GM23248 (cell line): ENCODE data around the gene CARMIL1. TPM values are rescaled to one million over a fixed set of nuclear protein-coding genes. Genes with fewer than 3 reads are reported as not detected.

Source experiments
- DNase-seq: peaks from one replicate; pipeline ENCODE4 v3.0.0-alpha.2; 2015
- H2AFZ ChIP-seq: fragments of 200-600 bp; sonication (generic); 2 replicates; pipeline ENCODE4 v1.6.1; 2016; ENCODE audit warnings: antibody characterized with exemption
- H3F3A ChIP-seq: fragments of 200-600 bp; sonication (generic); 2 replicates; pipeline ENCODE4 v1.6.1; 2016; ENCODE audit warnings: mild to moderate bottlenecking, antibody characterized with exemption, mixed run types; ENCODE audit not compliant: insufficient read depth
- H3K27ac ChIP-seq: fragments of 200-600 bp; sonication (generic); 2 replicates; pipeline ENCODE4 v1.5.1; 2016; ENCODE audit warnings: mild to moderate bottlenecking
- H3K27me3 ChIP-seq: fragments of 200-600 bp; sonication (generic); replicated peaks from 2 replicates; pipeline ENCODE4 v1.6.1; 2016; ENCODE audit warnings: mild to moderate bottlenecking; ENCODE audit not compliant: insufficient read depth
- H3K36me3 ChIP-seq: fragments of 200-600 bp; sonication (generic); 2 replicates; pipeline ENCODE4 v1.6.1; 2016; ENCODE audit warnings: low read depth, mild to moderate bottlenecking
- H3K4me1 ChIP-seq: fragments of 200-600 bp; sonication (generic); 2 replicates; pipeline ENCODE4 v1.6.1; 2016; ENCODE audit warnings: mild to moderate bottlenecking; ENCODE audit not compliant: insufficient read depth
- H3K4me2 ChIP-seq: fragments of 200-600 bp; sonication (generic); one replicate; pipeline ENCODE4 v1.6.1; 2016; ENCODE audit warnings: mild to moderate bottlenecking; ENCODE audit not compliant: unreplicated experiment
- H3K4me3 ChIP-seq: fragments of 200-600 bp; sonication (generic); 2 replicates; pipeline ENCODE4 v1.5.1; 2016; ENCODE audit warnings: mild to moderate bottlenecking
- H3K79me2 ChIP-seq: fragments of 200-600 bp; sonication (generic); 2 replicates; pipeline ENCODE4 v1.6.1; 2016; ENCODE audit warnings: mild to moderate bottlenecking; ENCODE audit not compliant: insufficient read depth
- H3K9ac ChIP-seq: fragments of 200-600 bp; sonication (generic); 2 replicates; pipeline ENCODE4 v1.6.1; 2016; ENCODE audit warnings: mild to moderate bottlenecking
- H3K9me2 ChIP-seq: fragments of 200-600 bp; sonication (generic); 2 replicates; pipeline ENCODE4 v1.6.1; 2016; ENCODE audit warnings: mixed run types, mild to moderate bottlenecking, moderate library complexity; ENCODE audit not compliant: insufficient read depth
- H3K9me3 ChIP-seq: fragments of 200-600 bp; sonication (generic); one replicate; pipeline ENCODE4 v1.6.1; 2017; ENCODE audit warnings: low read depth
- H4K20me1 ChIP-seq: fragments of 200-600 bp; sonication (generic); 2 replicates; pipeline ENCODE4 v1.6.0; 2016; ENCODE audit not compliant: insufficient read depth
- EZH2 ChIP-seq: fragments of 200-600 bp; sonication (generic); IDR thresholded peaks from 2 replicates; pipeline ENCODE4 v1.6.1; 2018; ENCODE audit warnings: antibody characterized with exemption, mild to moderate bottlenecking; ENCODE audit not compliant: insufficient read depth, poor library complexity, severe bottlenecking
- EZH2phosphoT487 ChIP-seq: fragments of 200-600 bp; sonication (generic); IDR thresholded peaks from 2 replicates; pipeline ENCODE4 v1.6.1; 2018; ENCODE audit warnings: antibody characterized with exemption, moderate library complexity, mild to moderate bottlenecking, low read depth; ENCODE audit not compliant: insufficient read depth
- WGBS, 2 experiments: methylation state at CpG; one replicate each; pipeline ENCODE4 v1.1.6; 2015 to 2017; ENCODE audit warnings: low lambda C conversion rate in 2 of 2, low coverage in 1 of 2; ENCODE audit errors: missing lambda C conversion rate in 2 of 2; 5-methylcytosine and 5-hydroxymethylcytosine counted together
- in situ Hi-C: fragments of 300-500 bp; cut with MboI; formaldehyde crosslinking; loops from 2 replicates; pipeline ENCODE4 v1.15.0; 2020
- polyA plus RNA-seq: library from polyadenylated mRNA; unstranded; fragments of >200 nt; fragmentation: Nextera tagmentation; extraction: Ambion mirVana; gene quantifications from 2 replicates; pipeline ENCODE4 v1.2.1, GENCODE V29; 2016
- total RNA-seq: library from RNA; depleted of rRNA; stranded (reverse); fragments of >200 nt; shearing (Covaris generic); gene quantifications from 2 replicates; pipeline ENCODE4 v1.2.3, GENCODE V29; 2014

CARMIL1 gene
- total and polyA plus RNA-seq, 2 experiments from 2014 or later, result 10.9 to 11.0 TPM

DNA sequence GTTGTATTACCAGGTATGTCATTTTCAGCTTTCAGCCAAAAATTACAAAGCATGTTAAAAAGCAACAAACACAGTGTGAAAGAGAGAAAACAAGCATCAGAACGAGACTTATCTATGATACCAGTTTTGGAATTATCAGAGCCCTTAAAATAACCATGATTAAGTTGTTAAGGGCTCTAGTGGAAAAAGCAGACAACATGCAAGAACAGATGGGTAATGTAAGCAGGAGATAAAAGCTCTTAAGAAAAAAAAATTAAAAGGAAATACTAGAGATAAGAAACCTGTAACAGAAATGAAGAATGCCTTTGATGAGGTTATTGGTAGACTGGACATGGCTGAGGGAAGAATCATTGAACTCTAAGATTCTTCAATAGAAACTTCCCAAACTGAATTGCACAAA is 245.4 kb downstream of the CARMIL1 start:
- in situ Hi-C loops, result no loop called here
- no peaks in the 10 kb centered on the region for H3K9me3 ChIP-seq
- H3K79me2 ChIP-seq, result no peaks in the 10 kb centered on the region
- H3K9me2 ChIP-seq, result no peaks in the 10 kb centered on the region
- no peaks in the 10 kb centered on the region for H3K27me3 ChIP-seq
- no peaks in the 10 kb centered on the region for H3F3A ChIP-seq
- H3K36me3 ChIP-seq, result no peaks in the 10 kb centered on the region
- H3K9ac ChIP-seq, result no peak overlapping the region
- WGBS, 2 experiments, result 57 to 68% methylated on average over 1 of the region's 1 CpG
- H4K20me1 ChIP-seq, result no peaks in the 10 kb centered on the region
- no peak overlapping the region for H3K4me2 ChIP-seq
- no peak for DNase-seq
- H3K4me1 ChIP-seq, result peaks cover 8% of the 10 kb centered on the region
- H3K27ac ChIP-seq, result no peak overlapping the region
- no peak overlapping the region for H3K4me3 ChIP-seq
- no peak overlapping the region for H2AFZ ChIP-seq
- TF ChIP-seq EZH2, result no peak
- TF ChIP-seq EZH2phosphoT487, result no peak

- Histone ChIP-seq H3K79me2 (no peaks in the 10 kb centered on the region), H3K4me3 (no peak overlapping the region), H3K4me2 (no peak overlapping the region), H3K27me3 (no peaks in the 10 kb centered on the region), H2AFZ (no peak overlapping the region), H3K9me3 (no peaks in the 10 kb centered on the region), H3K4me1 (peaks cover 2% of the 10 kb centered on the region), H3K9me2 (no peaks in the 10 kb centered on the region), H3F3A (no peaks in the 10 kb centered on the region), H3K36me3 (no peaks in the 10 kb centered on the region), H3K9ac (no peak overlapping the region), H3K27ac (no peak overlapping the region), H4K20me1 (no peaks in the 10 kb centered on the region)
- in situ Hi-C loops, result no loop called here
- WGBS, 2 experiments, result 80 to 83% methylated on average over 3 of the region's 3 CpGs
- DNase-seq, result no peak
- TF ChIP-seq EZH2 (no peak), EZH2phosphoT487 (no peak)
Observed at GRCh38 chr6:25525078-25525477, 245.9 kb downstream of the CARMIL1 start.

- WGBS, 2 experiments, result 88 to 90% methylated on average over 5 of the region's 5 CpGs
- no peak for DNase-seq
- no peaks in the 10 kb centered on the region for H3K4me1 ChIP-seq
- H3F3A ChIP-seq, result no peaks in the 10 kb centered on the region
- H3K36me3 ChIP-seq, result no peaks in the 10 kb centered on the region
- H3K9ac ChIP-seq, result no peak overlapping the region
- in situ Hi-C loops, result no loop called here
- H3K27me3 ChIP-seq, result no peaks in the 10 kb centered on the region
- no peak overlapping the region for H3K27ac ChIP-seq
- no peaks in the 10 kb centered on the region for H3K9me3 ChIP-seq
- H3K9me2 ChIP-seq, result no peaks in the 10 kb centered on the region; the same call in 1 of the 2 replicates
- no peak overlapping the region for H2AFZ ChIP-seq
- TF ChIP-seq EZH2, result no peak
- no peak for TF ChIP-seq EZH2phosphoT487
- H3K4me3 ChIP-seq, result no peak overlapping the region
- H3K79me2 ChIP-seq, result no peaks in the 10 kb centered on the region
- no peak overlapping the region for H3K4me2 ChIP-seq
- H4K20me1 ChIP-seq, result no peaks in the 10 kb centered on the region
Observed at GRCh38 chr6:25534942-25535631, 255.9 kb downstream of the CARMIL1 start.

DNA sequence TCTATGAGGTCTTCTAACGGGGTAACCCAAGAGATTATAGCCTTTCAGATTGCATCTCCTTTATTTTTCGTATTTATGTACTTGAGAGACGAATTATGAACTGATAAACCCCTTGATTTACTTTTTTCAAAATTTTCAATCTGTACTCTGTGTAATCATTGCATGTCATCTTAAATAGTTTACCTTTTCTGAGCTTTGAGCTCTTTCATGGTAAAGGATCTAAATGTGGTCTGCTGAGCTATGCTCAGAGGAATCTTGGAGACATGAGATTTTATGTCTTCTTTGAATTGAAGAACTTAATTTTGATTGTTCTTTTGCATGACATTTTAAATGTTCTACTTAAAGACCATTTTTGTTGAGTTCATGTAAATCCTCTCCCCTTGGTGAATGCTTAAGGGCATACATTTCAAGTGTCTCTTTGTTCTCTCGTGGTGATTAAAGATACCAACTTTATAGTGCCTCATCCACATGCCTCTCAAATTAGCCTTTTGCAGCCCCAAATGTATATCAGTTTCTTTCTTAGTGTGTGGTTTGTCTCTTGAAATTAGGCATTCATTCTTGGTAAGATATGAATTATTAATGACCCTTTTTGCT is 256.6 kb downstream of the CARMIL1 start:
- Histone ChIP-seq H4K20me1 (no peaks in the 10 kb centered on the region), H3K9me2 (no peaks in the 10 kb centered on the region; the same call in 1 of the 2 replicates), H3K27ac (no peak overlapping the region), H3K79me2 (no peaks in the 10 kb centered on the region), H3K9ac (no peak overlapping the region), H3K27me3 (no peaks in the 10 kb centered on the region), H3K4me2 (no peak overlapping the region), H3K9me3 (no peaks in the 10 kb centered on the region), H3K4me1 (no peaks in the 10 kb centered on the region), H2AFZ (no peak overlapping the region), H3F3A (no peaks in the 10 kb centered on the region), H3K4me3 (no peak overlapping the region), H3K36me3 (no peaks in the 10 kb centered on the region)
- in situ Hi-C loops, result no loop called here
- 65 to 70% methylated on average over 4 of the region's 4 CpGs for whole genome bisulfite sequencing, 2 experiments
- TF ChIP-seq EZH2phosphoT487, result no peak
- no peak for TF ChIP-seq EZH2
- no peak for DNase-seq
